ENCODE measurements around the gene PCDH1.

Gene PCDH1

DNA sequence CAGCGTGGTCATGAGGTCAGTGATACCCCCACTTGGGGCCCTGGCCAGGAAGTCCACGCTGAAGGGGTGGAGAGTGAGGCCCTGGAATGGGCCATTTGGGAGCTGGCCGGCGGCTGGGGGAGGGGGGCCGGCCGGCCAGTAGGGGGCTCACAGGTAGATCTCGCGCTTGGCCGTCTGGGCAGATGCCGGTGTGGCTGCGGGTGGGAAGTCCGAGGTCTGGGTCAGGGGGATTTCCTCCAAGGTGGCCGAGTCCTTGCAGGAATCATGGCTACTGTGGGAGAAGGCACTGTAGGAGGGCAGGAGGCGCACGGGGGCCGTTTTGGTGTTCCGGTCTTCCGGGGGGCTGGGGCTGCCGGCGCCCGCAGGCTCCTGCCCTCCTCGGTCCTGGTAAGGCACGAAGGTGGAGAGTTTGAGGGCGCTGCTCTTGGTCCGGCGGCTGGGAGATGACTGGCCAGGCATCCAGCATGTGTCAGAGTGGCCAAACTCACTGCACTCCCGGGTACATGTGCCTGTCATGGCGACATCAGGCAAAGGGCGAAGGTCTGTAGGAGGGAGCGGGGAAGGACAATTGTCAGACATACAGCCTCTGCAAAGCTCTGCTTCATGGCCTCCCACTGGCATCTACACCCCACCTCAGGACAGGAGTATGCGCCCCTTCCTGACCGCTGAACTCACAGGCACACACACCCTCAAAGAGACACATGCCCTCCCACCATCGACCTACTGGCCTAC, 24.1 kb downstream of the PCDH1 start:
- no peak for DNase-seq (ENCODE audit: low read depth)

DNA sequence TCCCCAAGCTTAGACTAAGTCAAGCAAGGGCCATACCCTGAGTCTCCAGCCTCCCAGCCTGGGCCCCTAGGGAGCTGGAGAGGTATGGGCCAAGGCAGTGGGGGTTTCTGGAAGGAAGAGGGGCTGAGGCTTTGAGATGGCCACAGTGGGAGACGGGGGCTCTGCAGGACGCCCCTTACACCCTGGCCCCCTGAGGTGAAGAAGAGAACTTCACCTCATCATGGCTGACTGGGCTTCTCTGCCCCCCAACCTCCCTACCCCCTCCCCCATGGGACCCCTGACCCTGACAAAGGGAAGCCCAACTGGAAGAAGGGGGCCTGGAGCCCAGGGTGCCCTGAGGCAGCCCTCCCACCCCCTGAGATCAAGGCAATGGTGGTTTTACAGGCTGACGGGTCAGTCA, 25.8 kb downstream of the PCDH1 start:
- no peak for DNase-seq (ENCODE audit: low read depth)

DNA sequence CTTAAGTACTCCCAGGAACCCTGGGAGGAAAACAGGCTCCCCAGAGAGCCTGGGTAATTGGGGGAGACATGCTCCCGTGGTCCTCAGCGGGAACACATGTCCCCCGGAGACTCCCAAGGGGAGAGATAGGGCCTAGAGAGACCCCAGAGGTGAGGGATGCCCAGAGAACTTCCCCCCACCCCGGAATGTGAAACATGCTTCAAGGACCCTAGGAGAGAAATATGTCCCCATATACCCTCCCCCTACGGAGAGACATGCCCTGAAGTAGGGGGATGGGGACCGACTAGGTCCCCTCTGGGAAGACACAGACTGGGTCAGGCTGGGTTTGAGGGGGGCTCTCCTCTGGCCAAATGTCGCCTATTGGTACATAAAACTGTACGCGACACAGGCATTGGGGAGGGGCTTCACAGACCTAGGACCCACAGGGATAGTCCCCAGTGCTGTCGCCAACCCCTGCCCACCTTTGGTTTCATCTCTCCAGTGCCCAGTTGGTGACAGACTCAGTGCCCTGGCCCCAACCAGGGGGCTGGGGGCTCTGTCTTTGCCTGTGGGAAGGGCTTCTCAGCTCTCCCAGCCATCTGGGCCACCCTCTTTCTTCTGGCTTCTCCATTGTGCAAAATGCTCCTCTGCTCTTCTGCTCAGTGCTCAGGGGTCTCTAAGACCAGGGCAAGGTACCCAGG, 26.9 kb downstream of the PCDH1 start:
- no peak for DNase-seq (ENCODE audit: low read depth)

DNA sequence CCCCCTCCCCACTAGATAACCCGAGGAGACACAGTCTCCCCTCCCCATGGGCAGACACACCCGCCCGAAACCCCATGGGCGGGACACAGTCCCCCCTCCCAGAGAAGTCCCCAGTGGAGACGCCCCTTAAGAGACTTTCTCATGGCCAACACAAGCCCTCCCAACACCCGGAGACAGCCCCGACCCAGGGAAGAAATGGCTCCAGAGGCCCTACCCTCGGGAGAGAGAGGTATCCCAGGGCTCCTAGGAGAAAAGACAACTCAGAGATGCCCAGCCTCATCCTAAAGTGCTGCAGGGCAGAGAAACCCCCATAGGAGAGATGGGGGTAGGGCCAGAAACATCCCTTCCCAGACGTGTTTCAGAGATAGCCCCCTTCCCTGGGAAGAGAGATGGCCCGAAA, 27.4 kb downstream of the PCDH1 start:
- no peak for DNase-seq (ENCODE audit: low read depth)

DNA sequence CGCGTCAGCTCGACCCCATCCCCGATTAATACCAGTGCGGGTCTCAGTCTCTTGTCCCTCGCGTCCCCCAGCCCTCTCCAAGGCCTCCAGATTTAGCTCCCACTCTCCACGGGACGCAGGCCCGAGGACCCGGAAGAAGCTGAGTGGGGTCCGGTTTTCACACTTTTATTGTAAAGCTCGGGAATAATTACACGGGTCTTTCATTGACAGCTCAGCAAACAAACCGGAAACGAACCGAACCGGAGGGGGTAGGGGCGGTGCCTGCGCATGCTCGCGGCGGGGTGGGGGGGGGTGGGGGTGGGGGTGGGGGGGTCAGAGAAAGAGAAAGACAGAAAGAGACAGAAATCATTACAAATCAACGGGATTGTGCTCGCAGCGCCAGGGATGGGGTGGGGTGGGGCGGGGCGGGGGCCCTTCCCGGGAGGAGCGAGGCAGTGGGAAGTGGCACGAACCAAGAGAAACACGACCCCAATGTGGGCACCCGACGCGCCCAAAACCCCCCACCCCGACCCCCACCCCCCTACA, 27.9 kb downstream of the PCDH1 start:
- no peak for DNase-seq (ENCODE audit: low read depth)

DNA sequence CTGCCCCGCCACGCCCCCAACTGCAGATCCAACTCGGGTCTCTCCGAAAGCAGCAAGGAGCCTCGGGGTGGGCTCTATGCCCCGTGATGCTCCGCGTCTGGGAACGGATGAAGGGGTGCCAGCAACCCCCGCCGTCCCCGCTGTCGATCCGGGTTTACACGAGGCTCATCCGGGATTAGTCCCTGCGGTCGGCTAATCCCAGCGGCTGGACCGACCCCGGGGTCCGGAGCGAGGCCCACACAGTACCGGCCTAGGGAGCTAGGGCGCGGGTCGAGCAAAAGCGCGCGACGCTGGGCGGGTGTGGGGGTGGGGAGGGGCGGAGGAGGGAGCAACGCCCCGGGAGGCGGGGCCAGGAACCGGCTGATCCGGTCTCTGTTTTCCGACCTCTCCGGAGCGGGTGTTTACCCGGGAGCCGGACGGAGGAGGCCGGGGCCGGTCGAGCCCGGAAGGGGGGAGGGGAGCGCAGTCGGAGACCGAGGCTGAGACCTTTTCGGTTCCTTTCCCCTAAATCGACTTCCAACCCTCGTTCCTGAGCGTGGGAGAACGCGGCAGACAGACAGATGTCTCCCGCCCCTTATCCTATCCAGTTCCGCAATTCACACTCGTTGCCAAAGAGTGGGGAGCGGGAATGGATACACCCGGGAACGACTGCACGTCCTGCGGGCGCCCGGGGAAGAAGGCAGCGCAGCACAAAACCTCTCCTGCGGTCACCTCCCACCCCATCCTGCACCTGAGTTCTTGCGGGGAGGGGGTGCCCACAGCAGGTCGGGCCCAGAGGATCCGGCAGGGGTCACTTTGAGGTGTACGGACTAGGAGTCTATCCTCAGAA, 28.6 kb downstream of the PCDH1 start:
- peak; percentile 63 for DNase-seq (ENCODE audit: low read depth)

DNA sequence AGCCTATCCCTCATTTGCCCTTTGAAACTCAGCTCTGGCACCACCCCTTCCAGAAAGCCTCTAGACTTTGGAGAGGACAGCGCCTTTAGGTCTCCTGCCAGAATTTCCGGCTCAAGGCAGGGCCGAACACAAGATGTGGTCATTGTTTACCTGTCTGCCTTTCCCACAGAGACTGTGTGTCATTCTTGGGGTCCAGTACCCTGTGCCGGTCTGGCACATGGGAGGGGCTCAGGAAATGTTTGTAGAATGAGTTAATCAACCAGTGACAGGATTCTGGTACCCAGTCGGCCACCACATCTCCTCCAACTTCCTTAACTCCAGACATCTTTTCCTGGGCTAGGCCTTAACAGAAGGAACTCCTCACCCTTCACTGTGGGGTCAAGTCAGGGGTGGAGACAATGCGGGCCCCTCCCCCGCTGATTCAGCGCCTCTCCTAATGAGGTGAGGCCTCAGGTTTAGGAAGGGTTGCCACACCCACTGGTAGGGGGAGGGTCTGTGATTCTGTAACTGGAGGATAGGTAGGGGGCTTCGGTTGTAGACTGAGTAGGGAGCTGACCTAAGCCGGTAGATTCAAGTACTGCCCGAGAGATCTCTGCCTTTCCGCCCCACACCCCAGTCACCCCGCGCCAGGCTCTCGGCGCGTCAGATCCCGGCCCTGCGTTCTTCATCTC, 29.3 kb downstream of the PCDH1 start:
- no peak for DNase-seq (ENCODE audit: low read depth)

DNA sequence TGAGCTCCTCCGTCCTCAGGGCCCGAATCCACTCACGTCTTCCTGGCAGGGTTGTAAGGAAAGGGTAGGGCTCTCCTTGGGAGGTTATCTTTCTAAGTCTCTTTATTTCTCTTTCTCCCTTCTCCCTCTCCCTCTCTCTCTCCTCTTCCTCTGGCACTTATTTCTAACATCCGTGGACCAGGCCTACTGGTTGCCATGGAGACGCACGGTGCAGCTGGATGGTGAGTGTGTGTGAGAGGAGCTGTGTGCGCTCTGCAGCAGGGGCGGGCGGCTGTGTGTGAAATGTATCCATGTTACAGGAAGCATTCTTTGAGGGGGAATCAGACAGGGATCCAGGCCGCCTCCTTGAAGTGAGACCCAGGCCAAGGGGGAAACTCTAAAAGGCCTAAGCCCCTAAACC, 32.2 kb downstream of the PCDH1 start:
- DNase-seq (ENCODE audit: low read depth) = no peak

DNA sequence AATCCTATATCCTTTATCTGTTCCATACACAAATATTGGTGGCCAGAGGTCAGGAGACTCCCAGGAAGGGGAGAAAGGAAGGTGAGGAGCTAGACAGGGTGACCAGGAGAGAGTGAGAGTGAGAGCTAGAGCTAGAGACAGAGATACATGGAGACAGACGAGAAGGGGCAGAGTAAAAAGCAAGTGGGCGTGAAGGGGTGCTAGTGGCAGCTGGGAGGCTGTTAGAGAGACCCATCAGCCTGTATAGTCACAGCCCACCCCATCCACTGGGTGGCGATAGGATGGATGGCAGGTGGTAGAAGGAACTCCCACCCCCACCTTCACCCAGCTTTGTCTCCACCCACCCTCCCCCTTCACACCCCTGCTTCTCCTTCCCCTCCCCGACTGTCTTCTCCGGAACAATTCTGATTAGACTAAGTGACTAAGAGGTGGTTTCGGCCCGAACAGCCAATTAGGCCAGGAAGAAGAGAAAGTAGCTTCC, 32.8 kb downstream of the PCDH1 start:
- no peak for DNase-seq (ENCODE audit: low read depth)

DNA sequence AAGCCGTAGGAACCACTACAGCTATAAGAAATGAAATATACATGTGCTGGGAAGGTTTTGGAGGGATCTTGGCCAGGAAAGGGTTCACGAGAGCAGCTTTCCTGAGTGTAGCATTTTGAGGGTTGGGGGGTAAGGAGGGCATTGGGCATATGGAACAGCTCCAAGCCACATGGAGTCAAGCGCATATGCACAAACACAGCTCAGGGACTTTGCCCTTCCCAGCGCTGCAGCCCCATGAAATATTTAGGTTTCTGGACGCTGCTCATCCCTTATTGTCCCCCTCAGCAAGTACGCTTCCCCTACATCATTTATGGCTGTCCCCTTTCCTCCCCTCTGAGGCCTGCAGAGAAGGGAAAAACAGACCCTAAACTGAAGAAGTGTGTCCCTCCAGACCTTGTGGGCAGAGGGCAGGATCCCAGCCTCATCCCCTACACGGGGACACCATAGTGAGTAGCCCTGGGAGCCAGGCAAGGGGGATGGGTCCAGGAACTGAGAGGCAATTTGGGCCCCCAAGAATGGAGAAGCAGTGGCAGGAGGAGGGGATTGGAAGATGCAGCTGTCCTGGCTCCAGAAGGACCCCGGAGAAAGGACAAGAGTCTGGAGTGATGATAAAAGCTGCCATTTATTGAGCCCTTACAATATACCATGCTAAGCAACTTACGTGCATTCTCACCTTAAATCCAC, 33.7 kb downstream of the PCDH1 start:
- no peak for DNase-seq (ENCODE audit: low read depth)

DNA sequence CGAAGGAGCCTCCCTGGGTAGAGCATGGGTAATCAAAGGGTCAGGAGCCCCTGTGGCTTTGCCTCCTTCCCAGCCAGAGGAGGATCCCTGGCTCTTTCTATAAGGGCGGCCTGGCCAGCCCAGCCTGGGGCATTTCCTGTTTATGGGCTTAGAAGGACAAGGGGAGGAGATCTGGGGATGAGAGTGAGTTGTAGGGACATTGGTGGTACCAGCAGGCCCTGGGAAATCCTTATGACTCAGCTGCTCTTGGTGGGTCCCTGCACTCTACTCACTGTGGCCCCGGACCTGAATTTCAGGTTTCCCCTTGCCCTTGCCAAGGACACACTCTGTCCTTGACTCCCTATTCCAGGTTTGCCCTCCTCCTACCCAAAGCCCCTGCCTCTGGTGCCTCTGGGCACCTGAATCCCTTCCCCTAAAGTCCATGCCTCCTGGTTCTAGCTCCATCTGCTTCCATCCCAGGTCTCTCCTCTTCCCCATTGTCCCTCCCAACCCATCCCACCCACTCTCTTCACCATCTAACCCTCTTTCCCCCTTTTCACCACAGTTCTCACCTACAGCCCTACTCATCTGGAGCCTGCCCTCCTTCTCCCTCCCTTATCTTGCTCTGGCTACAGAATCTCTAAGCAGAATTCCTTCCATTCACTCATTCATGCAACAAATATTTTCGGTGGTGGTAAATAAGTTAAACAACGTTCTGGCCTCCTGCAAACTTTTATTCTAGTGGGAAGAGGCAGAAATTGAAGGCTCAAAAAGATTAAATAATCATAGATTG, 34.9 kb downstream of the PCDH1 start:
- DNase-seq (ENCODE audit: low read depth) = no peak

DNA sequence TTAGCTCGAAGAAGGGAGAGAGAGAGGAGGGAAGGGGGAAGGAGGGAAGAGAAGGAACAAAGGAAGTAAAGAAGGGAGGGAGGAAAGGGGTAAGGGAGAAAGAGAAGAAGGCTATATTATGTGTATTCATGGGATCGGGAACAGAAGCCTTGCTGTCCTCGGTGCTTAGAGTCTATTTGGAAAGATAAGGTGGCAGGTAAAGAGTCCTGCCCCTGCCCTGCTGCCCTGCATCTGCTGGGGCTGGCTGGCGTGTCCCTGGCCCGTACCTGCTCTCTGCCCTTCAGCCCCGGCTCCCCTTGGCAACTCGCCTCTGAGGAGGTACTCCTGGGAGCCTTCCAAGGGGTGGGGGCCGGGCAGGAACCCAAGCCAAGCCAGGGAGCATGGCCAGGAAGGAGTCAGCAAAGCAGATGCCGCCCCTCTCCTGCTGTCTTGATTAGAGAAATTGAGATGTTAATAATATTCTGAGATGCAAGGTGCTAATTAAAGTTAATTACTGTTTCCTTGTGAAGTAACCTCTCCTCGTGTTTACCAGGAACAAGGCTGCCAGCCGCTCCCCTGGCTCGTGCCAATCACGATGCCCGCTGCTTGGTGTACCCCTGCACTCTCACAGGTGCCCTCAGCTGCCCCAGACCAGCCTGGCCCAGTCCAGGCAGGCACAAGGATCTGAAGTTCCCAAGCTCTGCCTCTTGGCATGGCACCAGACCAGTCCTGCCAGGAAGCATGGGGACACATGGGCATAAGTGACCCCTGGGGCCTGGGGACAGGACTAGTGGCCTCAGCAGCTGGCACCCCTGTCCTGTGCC, 36.6 kb downstream of the PCDH1 start:
- DNase-seq (ENCODE audit: low read depth) = no peak

DNA sequence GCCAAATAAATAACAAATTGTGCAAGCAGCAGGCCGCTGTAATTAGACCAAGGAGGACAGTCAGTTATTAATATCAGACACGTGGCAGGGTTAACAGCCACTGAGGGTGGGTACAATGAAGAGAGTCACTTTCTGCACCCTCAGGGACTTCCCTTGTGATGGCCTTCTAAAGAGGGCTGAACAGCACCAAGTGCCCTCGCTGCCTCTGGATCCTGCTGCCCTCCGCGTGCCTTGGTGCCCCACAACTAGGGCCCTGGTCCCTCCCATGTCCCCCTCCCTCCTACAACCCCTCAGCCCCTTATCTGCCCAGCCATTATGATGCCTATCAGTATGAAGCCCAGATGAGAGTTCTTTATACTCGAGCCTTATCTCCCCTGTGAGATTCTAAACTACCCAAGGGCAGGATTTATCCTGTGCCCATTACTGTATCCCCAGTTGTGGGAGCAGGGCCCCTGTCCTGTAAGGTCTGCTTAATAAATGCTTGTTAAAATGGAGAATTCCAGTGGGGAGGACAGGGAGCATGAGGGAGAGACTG, 37.3 kb downstream of the PCDH1 start:
- DNase-seq (ENCODE audit: low read depth) = no peak

DNA sequence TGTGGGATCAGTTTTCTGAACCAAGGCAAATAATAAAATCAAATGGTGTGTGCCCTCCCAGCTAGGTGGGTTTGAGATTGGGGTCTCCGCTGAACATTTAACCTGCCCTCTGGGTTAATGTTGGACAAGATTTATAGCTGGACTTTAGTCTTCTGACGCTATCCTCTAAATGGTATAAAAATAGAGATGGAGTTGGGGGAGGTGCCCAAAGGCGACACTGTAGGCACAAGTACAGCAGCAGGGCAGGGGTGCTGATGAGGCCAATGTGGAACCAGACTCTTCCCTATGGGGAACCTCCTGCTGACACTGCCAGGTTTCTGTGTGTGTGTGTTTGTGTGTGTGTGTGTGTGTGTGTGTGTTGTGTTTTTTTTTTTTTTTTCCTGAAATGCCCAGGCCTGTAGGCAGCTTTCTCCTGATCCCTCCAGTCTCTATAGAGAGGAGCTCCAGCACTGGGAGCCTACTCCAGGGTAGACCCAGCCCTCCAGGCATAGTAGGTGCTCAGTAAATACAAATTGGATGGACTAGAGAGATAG, 37.9 kb downstream of the PCDH1 start:
- DNase-seq (ENCODE audit: low read depth) = no peak

DNA sequence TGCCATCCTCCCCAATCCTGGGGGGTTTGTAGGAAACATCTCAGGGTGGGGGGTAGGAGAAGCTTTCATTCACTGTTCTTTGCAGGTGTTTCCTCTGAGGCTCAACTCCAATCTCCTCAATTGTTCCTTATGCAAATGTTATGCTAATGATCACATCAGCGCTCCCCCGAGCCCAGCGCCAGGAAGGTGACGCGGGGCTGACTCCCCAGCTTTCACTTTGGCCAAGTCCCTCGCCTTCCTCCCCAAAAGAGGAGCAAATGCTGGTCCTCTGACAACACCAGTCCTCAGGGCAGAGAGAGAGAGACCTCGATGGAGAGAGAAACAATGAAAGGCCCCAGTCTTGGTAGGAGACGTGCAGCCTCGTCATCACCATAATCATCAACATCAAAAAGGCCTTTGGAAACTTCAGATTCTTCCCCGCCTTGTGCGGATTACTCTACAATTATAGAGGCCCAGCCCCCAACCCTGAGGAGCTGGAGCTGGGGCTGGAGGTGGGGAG, 39.1 kb downstream of the PCDH1 start:
- no peak for DNase-seq (ENCODE audit: low read depth)

DNA sequence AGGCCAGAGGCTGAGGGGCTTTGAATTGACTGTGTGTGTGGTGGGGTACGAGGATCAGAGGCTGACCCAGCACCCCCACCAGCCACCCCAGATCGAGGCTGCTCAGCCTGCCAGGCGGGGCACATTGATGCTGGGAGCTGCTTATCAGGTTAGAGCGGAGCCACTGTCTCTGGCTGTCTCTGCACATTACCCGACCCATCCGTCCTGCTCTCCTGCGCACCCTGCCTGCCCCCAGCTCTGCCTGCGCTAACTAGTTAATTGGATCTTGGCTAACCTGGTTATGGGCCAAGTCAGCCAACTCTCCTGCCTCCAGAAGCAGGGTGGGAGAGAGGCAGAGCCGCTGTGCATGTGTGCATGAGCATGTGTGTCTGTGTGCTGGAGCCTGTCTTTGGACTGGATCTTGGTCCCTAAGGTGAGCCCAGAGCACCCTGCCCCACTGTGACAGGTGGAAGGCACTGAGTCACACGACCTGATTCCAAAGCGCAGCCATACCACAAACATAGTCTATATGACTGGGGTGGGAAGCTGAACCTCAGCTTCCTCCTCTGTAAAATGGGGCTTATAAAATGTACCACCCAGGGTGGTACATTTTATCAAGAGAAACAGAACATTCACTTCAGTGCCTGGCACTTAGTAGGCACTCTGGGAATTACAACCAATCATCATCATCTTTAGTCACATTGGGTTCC, 39.7 kb downstream of the PCDH1 start:
- no peak for DNase-seq (ENCODE audit: low read depth)

DNA sequence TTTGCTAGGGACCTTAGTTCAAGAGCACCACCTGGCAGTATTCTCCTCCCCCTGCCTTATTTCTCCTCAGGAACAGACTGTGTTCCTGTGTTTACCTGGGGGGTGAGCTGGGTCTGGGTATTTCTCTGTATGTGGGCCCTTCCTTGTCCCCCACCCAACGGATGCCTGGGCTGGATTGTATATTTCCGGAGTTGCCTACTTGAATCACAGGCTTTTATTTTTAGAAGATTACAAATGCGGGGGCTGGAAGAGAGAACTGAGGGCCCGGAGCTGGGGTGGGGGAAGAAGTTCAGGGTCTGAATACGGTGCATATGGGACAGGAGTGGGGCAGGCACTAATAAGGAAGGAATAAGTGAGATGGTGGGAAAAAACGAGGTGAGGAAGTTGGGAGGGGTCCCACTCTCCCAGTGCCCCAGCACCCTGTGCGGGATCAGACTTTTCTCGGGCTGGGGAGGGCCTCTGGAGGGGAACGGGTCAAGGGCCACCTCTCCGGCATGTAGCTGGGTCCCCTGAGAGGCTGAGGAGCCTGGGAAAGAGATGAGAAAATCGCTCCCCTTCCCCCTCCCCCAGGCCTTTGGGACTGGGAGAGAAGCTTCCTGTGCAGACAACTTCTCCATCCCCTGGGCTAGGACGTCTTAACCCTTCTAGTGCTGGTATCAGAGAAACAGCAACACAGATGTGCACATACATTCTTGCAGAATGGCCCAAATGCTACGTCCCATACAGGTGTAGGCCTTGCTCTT, 42.1 kb downstream of the PCDH1 start:
- no peak for DNase-seq (ENCODE audit: low read depth)

DNA sequence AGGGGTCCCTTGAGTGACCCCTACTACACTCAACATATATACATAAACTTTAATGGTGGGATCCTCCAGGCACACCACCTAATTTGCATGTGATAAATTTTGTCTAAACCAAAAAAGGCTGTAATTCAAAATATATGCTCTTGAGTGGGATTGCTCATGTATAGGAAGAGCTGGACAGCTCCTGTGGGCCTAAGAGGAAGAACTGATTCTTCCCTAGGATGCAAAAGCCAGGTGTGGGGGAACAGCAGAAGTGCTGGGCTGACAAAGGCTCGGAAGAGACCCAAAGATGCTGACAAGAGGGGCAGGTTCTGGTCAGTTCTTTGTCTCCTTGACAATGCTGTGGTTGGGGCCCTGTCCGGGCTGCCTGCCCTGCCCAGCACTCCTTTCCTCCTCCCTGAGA, 43.9 kb downstream of the PCDH1 start:
- no peak for DNase-seq (ENCODE audit: low read depth)
